Activated gamma-delta T cell treated with Interleukin-2 at 50 U/mL for 16 hours (primary cell): ENCODE data around the gene ATP6V1G2.
A peak's percentile ranks its signal among the peaks of the same experiment; 100 is the strongest.
"Not testable (repeated sequence)": the region's sequence is repeated elsewhere in the genome, so short reads cannot be mapped to it uniquely, and the experiment has no call there.

ENCODE experiments used
- DNase-seq: peaks from one replicate; pipeline ENCODE4 v3.0.0-alpha.2; 2020

The ATP6V1G2 gene

GRCh38 chr6:31525932-31526591, 20.3 kb downstream of the ATP6V1G2 start:
- DNase-seq: no peak

DNA sequence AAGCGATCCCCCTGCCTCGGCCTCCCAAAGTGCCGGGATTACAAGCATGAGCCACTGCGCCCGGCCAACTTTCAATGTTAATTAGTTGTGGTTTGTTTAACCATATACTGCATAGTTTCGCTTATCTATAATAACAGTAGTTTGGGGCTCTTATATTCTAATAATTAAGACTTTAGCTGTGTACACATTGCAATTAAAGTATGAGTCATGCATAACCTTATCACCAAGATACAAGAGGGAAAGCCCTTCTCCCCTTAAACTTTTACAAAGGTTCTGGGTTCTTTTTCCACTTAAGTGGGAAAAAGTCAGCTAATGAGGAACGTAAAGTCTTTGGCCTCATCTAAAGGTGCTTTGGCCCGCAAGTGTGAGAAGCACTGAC, 20.9 kb downstream of the ATP6V1G2 start:
- DNase-seq: no peak

DNA sequence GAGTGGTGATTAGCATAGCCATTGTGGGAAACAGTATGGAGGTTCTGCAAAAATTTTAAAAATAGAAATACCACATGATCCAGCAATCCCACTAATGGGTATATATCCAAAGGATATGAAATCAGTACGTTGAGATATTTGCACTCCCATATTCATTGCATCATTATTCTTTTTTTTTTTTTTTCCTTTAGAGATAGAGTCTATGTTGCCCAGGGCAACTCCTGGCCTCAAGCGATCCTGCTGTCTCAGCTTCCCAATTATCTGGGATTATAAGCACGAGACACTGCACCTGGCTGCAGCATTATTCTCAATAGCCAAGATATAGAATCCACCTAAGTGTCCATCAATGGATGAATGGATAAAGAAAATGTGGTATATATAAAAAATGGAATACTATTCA, 24.6 kb downstream of the ATP6V1G2 start:
- DNase-seq: no peak

GRCh38 chr6:31513456-31514165, 32.8 kb downstream of the ATP6V1G2 start:
- DNase-seq: no peak

GRCh38 chr6:31510007-31510406, 36.4 kb downstream of the ATP6V1G2 start:
- DNase-seq: no peak

GRCh38 chr6:31509036-31509435, 37.4 kb downstream of the ATP6V1G2 start:
- not testable (repeated sequence) for DNase-seq

- DNase-seq: no peak
Measured at GRCh38 chr6:31502586-31502985, 43.8 kb downstream of the ATP6V1G2 start.

- not testable (repeated sequence) for DNase-seq
Measured at GRCh38 chr6:31499648-31500047, 46.8 kb downstream of the ATP6V1G2 start.

GRCh38 chr6:31498748-31499147, 47.7 kb downstream of the ATP6V1G2 start:
- DNase-seq: no peak

DNA sequence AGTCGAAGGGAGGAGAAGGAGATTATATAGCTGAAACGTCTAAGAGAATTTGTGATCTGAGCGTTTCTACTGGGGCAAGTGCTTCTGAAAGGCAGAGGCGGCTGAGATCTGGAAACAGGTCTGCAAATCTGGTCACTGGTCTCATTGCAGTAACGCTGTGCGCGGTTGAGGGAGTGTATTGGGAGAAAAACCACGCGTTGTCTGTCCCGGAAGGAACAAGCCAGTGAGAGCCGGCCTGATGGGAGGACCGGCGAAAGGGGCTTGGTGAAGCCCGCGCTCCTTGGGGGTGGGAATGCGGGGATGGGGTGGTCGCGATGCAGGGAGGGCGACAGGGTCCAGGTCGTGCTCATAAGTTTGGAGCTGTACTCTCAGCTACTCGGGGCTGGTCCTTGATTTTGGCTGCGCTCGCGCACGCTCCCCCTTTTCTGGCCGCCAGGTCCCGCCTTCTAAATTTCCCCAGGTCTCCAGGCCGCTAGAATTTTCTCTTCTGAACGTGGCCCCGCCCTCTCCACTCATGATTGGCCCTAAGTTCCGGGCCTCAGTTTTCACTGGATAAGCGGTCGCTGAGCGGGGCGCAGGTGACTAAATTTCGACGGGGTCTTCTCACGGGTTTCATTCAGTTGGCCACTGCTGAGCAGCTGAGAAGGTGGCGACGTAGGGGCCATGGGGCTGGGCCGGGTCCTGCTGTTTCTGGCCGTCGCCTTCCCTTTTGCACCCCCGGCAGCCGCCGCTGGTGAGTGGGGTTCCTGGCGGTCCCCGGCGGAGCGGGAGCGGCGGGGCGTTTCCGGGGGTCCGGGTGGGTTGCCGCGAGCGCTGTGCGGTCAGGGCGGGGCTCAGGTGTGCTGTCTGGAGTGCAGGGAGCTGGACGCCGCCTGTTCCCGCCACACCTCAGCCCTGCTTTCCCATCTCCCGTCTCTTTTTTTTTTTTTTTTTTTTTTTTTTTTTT, 48.6 kb downstream of the ATP6V1G2 start, which contains the start of gene MICB:
Gene MICB (plus strand): TSS at position 615 of the 946 bp plus-strand sequence. CDS start 49 bp downstream, at position 664.
- peak; percentile 83 for DNase-seq

GRCh38 chr6:31496826-31497225, 49.6 kb downstream of the ATP6V1G2 start:
- DNase-seq: not testable (repeated sequence)

- no peak for DNase-seq
Measured at GRCh38 chr6:31495580-31495979, 50.8 kb downstream of the ATP6V1G2 start.
